NCI-H128 (cell line): Measurements from ENCODE around the gene FASN.

Experiments
- DNase-seq: peaks from one replicate; lab custom pipeline; 2025; ENCODE audit not compliant: unreplicated experiment; lab: John Stamatoyannopoulos, UW

The FASN gene

GRCh38 chr17:82058855-82059249 is 39.2 kb downstream of the FASN start:
- no peak for DNase-seq

GRCh38 chr17:82058230-82058854 is 39.7 kb downstream of the FASN start:
- no peak for DNase-seq

GRCh38 chr17:82056729-82057621 is 41.1 kb downstream of the FASN start:
- no peak for DNase-seq

- no peak for DNase-seq
These were observed 41.9 kb downstream of the FASN start for GRCh38 chr17:82055965-82056728.

GRCh38 chr17:82055023-82055964 is 42.7 kb downstream of the FASN start:
- no peak for DNase-seq

- DNase-seq = no peak
These were observed 43.5 kb downstream of the FASN start for GRCh38 chr17:82054351-82055022.

GRCh38 chr17:82053556-82054263 is 44.3 kb downstream of the FASN start:
- DNase-seq = no peak

- DNase-seq = no peak
These were observed 44.9 kb downstream of the FASN start for GRCh38 chr17:82053130-82053529.

- no peak for DNase-seq
These were observed 45.4 kb downstream of the FASN start for GRCh38 chr17:82052638-82053059.

- DNase-seq = no peak
These were observed 46.0 kb downstream of the FASN start, which contains the start of the genes GPS1 and RFNG for GRCh38 chr17:82051776-82052637. Gene GPS1, plus strand, starts transcription at chr17:82051898. Its CDS starts 34 bp downstream, at chr17:82051932. Gene RFNG, minus strand, starts transcription at chr17:82051811. Its CDS starts 45 bp downstream, at chr17:82051766.

GRCh38 chr17:82050761-82051641 is 47.0 kb downstream of the FASN start:
- DNase-seq = no peak

- DNase-seq = no peak
These were observed 47.8 kb downstream of the FASN start for GRCh38 chr17:82050152-82050760.

- no peak for DNase-seq
These were observed 48.5 kb downstream of the FASN start for GRCh38 chr17:82049521-82049971.

GRCh38 chr17:82049106-82049505 is 48.9 kb downstream of the FASN start:
- no peak for DNase-seq

- DNase-seq = no peak
These were observed 49.5 kb downstream of the FASN start for GRCh38 chr17:82048571-82048971.

- DNase-seq = no peak
These were observed 50.0 kb downstream of the FASN start for GRCh38 chr17:82047914-82048570.
